Measurements from ENCODE around the gene C1orf105.

Gene C1orf105

DNA sequence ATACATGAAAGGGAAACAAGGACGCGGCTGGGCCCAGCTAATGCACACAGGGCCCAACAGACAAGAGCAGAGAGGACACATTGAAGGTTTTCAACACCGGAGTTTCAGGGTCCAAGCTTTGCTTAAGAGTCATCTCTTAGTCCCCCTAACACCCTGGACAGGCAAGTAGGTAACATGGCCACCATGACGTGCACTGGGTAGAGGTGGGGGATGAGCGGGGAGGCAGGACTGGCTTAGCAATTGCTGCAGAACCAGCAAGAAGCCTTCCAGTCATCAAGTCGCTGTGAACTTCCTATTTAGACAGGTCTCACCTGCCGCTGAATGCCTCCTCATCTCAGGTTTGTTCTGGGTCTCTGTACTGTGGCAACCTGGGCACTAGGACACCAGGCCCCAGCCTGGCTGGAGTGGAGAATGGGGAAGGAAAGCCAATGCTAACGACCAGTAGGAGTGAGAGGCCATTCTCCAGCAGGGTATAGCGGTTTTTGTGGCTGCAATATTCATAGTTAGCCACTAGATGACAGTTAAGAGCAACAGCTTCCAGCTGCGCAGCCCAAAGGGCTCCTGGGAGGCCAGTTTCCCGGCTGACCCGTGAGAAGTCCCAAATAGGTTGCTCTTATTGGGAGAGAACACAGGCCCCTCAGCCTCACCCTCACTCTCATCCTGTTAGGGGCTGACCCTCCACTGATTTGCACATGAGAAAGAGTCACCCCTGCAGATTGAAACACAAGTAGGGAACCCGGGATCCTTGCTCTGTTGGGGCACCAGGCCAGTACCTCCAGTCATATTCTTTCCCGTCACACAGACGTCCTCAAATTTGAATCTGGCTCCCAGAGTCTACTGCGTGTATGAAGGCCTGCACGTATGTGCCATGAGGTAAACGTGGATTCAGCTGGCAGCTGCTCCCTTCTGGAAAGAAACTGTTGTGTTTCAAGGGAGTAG is 29.4 kb downstream of the C1orf105 start:
- Histone ChIP-seq H3K4me1 (ENCODE audit: insufficient read depth, insufficient read length) (no peaks in the 10 kb centered on the region), H3K9ac (ENCODE audit: insufficient read length, low read depth) (no peak overlapping the region), H3K4me3 (ENCODE audit: insufficient read length, low read depth) (no peak overlapping the region), H3K27me3 (ENCODE audit: insufficient read depth, insufficient read length) (no peaks in the 10 kb centered on the region), H3K36me3 (ENCODE audit: insufficient read depth, insufficient read length, low read length) (no peaks in the 10 kb centered on the region), H3K9me3 (ENCODE audit: insufficient read depth, low read length) (no peaks in the 10 kb centered on the region)
- peak; percentile 57 for DNase-seq (ENCODE audit: low read depth, low spot score)
- TF ChIP-seq YY1 (IDR thresholded peaks at IDR 0.05; ENCODE audit: insufficient read depth, insufficient read length) (no peak), ZNF274 (IDR thresholded peaks at IDR 0.05; ENCODE audit: low read depth, low read length) (no peak), SUZ12 (IDR thresholded peaks at IDR 0.05; ENCODE audit: extremely low read depth, insufficient read depth, insufficient read length) (no peak)

GRCh38 chr1:172450524-172450885 is 30.0 kb downstream of the C1orf105 start:
- no peak for DNase-seq (ENCODE audit: low read depth, low spot score)
- Histone ChIP-seq H3K9ac (ENCODE audit: insufficient read length, low read depth) (no peak overlapping the region), H3K27me3 (ENCODE audit: insufficient read depth, insufficient read length) (no peaks in the 10 kb centered on the region), H3K4me3 (ENCODE audit: insufficient read length, low read depth) (no peak overlapping the region), H3K36me3 (ENCODE audit: insufficient read depth, insufficient read length, low read length) (no peaks in the 10 kb centered on the region), H3K9me3 (ENCODE audit: insufficient read depth, low read length) (no peaks in the 10 kb centered on the region), H3K4me1 (ENCODE audit: insufficient read depth, insufficient read length) (no peaks in the 10 kb centered on the region)
- TF ChIP-seq YY1 (IDR thresholded peaks at IDR 0.05; ENCODE audit: insufficient read depth, insufficient read length), result no peak

- Histone ChIP-seq H3K9ac (ENCODE audit: insufficient read length, low read depth) (no peak overlapping the region), H3K4me3 (ENCODE audit: insufficient read length, low read depth) (no peak overlapping the region), H3K36me3 (ENCODE audit: insufficient read depth, insufficient read length, low read length) (no peaks in the 10 kb centered on the region), H3K27me3 (ENCODE audit: insufficient read depth, insufficient read length) (no peaks in the 10 kb centered on the region), H3K9me3 (ENCODE audit: insufficient read depth, low read length) (no peaks in the 10 kb centered on the region), H3K4me1 (ENCODE audit: insufficient read depth, insufficient read length) (no peaks in the 10 kb centered on the region)
- TF ChIP-seq ZNF274 (IDR thresholded peaks at IDR 0.05; ENCODE audit: low read depth, low read length) (no peak), SUZ12 (IDR thresholded peaks at IDR 0.05; ENCODE audit: extremely low read depth, insufficient read depth, insufficient read length) (no peak), YY1 (IDR thresholded peaks at IDR 0.05; ENCODE audit: insufficient read depth, insufficient read length) (no peak)
- no peak for DNase-seq (ENCODE audit: low read depth, low spot score)
Measured at GRCh38 chr1:172451002-172451443, 30.5 kb downstream of the C1orf105 start.

DNA sequence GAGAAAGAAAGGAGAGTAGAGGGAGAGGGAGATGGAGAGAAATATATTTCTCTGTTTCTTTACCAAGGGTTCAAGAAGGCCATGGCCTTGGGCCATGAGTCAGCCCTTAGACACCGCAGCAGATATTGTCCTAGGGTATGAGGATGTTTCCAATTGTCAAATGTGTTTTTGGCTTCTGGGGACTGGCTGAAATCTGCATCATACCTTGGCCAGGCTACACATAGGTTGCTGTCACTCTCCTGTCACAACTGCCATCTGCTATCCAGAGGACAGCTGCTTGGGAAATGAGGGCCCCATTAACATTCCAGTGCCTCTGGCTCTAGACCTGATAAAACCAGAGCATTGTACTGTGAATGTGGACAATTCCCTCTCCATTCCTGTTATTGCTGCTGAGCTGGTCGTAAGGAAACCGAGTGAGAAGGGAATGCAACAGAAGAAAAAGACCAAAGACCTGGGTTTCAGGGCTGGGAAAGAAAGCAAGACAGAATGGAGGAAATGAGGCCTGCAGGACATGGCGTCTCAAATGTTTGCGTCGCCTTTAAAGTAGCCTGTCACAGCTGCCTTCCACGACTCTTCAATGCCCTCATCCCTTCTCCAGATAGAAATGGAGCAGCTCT is 32.2 kb downstream of the C1orf105 start:
- Histone ChIP-seq H3K27me3 (ENCODE audit: insufficient read depth, insufficient read length) (no peaks in the 10 kb centered on the region), H3K4me3 (ENCODE audit: insufficient read length, low read depth) (no peak overlapping the region), H3K4me1 (ENCODE audit: insufficient read depth, insufficient read length) (no peaks in the 10 kb centered on the region), H3K9me3 (ENCODE audit: insufficient read depth, low read length) (no peaks in the 10 kb centered on the region), H3K36me3 (ENCODE audit: insufficient read depth, insufficient read length, low read length) (no peaks in the 10 kb centered on the region), H3K9ac (ENCODE audit: insufficient read length, low read depth) (no peak overlapping the region)
- no peak for DNase-seq (ENCODE audit: low read depth, low spot score)
- TF ChIP-seq SUZ12 (IDR thresholded peaks at IDR 0.05; ENCODE audit: extremely low read depth, insufficient read depth, insufficient read length) (no peak), ZNF274 (IDR thresholded peaks at IDR 0.05; ENCODE audit: low read depth, low read length) (no peak), YY1 (IDR thresholded peaks at IDR 0.05; ENCODE audit: insufficient read depth, insufficient read length) (no peak)

DNA sequence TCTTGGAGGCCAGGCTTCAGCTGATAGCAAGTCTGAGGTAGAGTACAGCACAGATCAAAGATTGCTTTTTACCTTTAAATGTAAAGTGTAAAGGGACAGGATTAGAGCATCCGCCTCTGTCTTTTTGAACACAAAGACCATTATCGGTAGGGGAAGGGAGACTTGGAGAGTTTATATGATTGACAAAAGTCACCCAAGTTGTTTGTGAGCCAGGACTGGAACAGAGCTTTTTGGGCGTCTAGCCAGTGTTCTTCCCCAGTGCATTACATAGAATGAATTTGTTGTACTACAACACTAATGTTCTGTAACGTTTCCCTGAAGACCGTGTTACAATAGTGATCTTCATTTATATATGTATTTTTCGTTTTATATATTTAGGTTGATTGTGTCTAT is 32.7 kb downstream of the C1orf105 start:
- TF ChIP-seq SUZ12 (IDR thresholded peaks at IDR 0.05; ENCODE audit: extremely low read depth, insufficient read depth, insufficient read length) (no peak), ZNF274 (IDR thresholded peaks at IDR 0.05; ENCODE audit: low read depth, low read length) (no peak), YY1 (IDR thresholded peaks at IDR 0.05; ENCODE audit: insufficient read depth, insufficient read length) (no peak)
- no peaks in the 10 kb centered on the region for H3K9me3 ChIP-seq (ENCODE audit: insufficient read depth, low read length)
- H3K36me3 ChIP-seq (ENCODE audit: insufficient read depth, insufficient read length, low read length), result no peaks in the 10 kb centered on the region
- no peak for DNase-seq (ENCODE audit: low read depth, low spot score)
- H3K9ac ChIP-seq (ENCODE audit: insufficient read length, low read depth), result no peak overlapping the region
- H3K4me3 ChIP-seq (ENCODE audit: insufficient read length, low read depth), result no peak overlapping the region
- H3K4me1 ChIP-seq (ENCODE audit: insufficient read depth, insufficient read length), result no peaks in the 10 kb centered on the region
- H3K27me3 ChIP-seq (ENCODE audit: insufficient read depth, insufficient read length), result no peaks in the 10 kb centered on the region

DNA sequence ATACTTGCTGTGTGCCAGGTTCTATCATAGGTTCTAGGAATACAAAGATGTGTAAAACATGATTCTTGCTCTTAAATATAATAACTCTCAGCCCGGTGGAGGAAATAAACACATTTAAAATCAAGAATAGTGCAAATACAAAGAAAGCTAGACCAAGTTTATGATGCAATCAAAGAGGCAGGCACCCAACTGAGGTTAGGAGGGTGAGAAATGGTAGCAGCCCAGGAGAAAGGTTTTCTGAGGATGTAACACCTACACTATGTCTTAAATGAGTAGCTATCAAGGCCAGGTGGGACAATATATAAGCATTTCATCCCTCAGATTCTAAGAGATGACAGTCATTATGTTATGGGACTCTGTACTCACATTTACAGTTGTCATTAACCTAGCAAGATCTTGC is 33.1 kb downstream of the C1orf105 start:
- Histone ChIP-seq H3K9me3 (ENCODE audit: insufficient read depth, low read length) (no peaks in the 10 kb centered on the region), H3K4me1 (ENCODE audit: insufficient read depth, insufficient read length) (no peaks in the 10 kb centered on the region), H3K27me3 (ENCODE audit: insufficient read depth, insufficient read length) (no peaks in the 10 kb centered on the region), H3K9ac (ENCODE audit: insufficient read length, low read depth) (no peak overlapping the region), H3K4me3 (ENCODE audit: insufficient read length, low read depth) (no peak overlapping the region), H3K36me3 (ENCODE audit: insufficient read depth, insufficient read length, low read length) (no peaks in the 10 kb centered on the region)
- no peak for DNase-seq (ENCODE audit: low read depth, low spot score)
- TF ChIP-seq ZNF274 (IDR thresholded peaks at IDR 0.05; ENCODE audit: low read depth, low read length) (no peak), SUZ12 (IDR thresholded peaks at IDR 0.05; ENCODE audit: extremely low read depth, insufficient read depth, insufficient read length) (no peak), YY1 (IDR thresholded peaks at IDR 0.05; ENCODE audit: insufficient read depth, insufficient read length) (no peak)

- H3K4me1 ChIP-seq (ENCODE audit: insufficient read depth, insufficient read length), result no peaks in the 10 kb centered on the region
- H3K9me3 ChIP-seq (ENCODE audit: insufficient read depth, low read length), result no peaks in the 10 kb centered on the region
- no peaks in the 10 kb centered on the region for H3K36me3 ChIP-seq (ENCODE audit: insufficient read depth, insufficient read length, low read length)
- H3K27me3 ChIP-seq (ENCODE audit: insufficient read depth, insufficient read length), result no peaks in the 10 kb centered on the region
- H3K4me3 ChIP-seq (ENCODE audit: insufficient read length, low read depth), result no peak overlapping the region
- DNase-seq (ENCODE audit: low read depth, low spot score), result no peak
- TF ChIP-seq YY1 (IDR thresholded peaks at IDR 0.05; ENCODE audit: insufficient read depth, insufficient read length) (no peak), ZNF274 (IDR thresholded peaks at IDR 0.05; ENCODE audit: low read depth, low read length) (no peak), SUZ12 (IDR thresholded peaks at IDR 0.05; ENCODE audit: extremely low read depth, insufficient read depth, insufficient read length) (no peak)
- H3K9ac ChIP-seq (ENCODE audit: insufficient read length, low read depth), result no peak overlapping the region
Measured at GRCh38 chr1:172455451-172455850, 35.0 kb downstream of the C1orf105 start.
